Esophagus squamous epithelium (tissue), 5 donors: Measurements from ENCODE around the gene MEGF6. TPM values are rescaled to one million over a fixed set of nuclear protein-coding genes. Genes with fewer than 3 reads are reported as not detected.

Experiments
- DNase-seq: peaks from one replicate; lab custom pipeline; 2025; lab: John Stamatoyannopoulos, UW
- H3K27ac ChIP-seq, 4 donors: fragments of 200-600 bp; sonication (generic); one replicate each; pipeline ENCODE4 v1.5.1; 2016 to 2019; ENCODE audit warnings: mild to moderate bottlenecking in 1 of 4
- H3K27me3 ChIP-seq, 4 donors: fragments of 200-600 bp; sonication (generic); 1 replicate in 3 of 4; 2 replicates in 1 of 4; pipeline versions ENCODE4 v1.5.1 to v1.6.0; 2017 to 2021; ENCODE audit warnings: antibody characterized with exemption in 1 of 4
- H3K36me3 ChIP-seq, 3 donors: fragments of 200-600 bp; sonication (generic); one replicate each; pipeline ENCODE4 v1.5.1; 2016 to 2019
- H3K4me1 ChIP-seq, 3 donors: fragments of 200-600 bp; sonication (generic); one replicate each; pipeline ENCODE4 v1.5.1; 2017 to 2019
- H3K4me3 ChIP-seq, 4 donors: fragments of 200-600 bp; sonication (generic); 1 replicate in 3 of 4; 2 replicates in 1 of 4; pipeline ENCODE4 v1.5.1; 2016 to 2019; ENCODE audit warnings: mild to moderate bottlenecking in 2 of 4, moderate library complexity in 1 of 4
- H3K9me3 ChIP-seq, 3 donors: fragments of 200-600 bp; sonication (generic); one replicate each; pipeline ENCODE4 v1.5.1; 2016 to 2019
- CTCF ChIP-seq, 6 experiments: fragments of 450-650 bp in 4 of 6; fragments of 200-600 bp in 2 of 6; sonication (generic) in 2 of 6; IDR thresholded peaks; one replicate each; pipeline ENCODE4 v1.5.1; 2016 to 2019; ENCODE audit warnings: antibody characterized with exemption in 6 of 6, mild to moderate bottlenecking in 4 of 6, moderate library complexity in 4 of 6
- POLR2A ChIP-seq, 4 donors: fragments of 450-650 bp; IDR thresholded peaks; one replicate each; pipeline ENCODE4 v1.6.1; 2017; ENCODE audit warnings: antibody characterized with exemption in 4 of 4, mild to moderate bottlenecking in 4 of 4, moderate library complexity in 3 of 4
- WGBS, 2 donors: methylation state at CpG; one replicate each; pipeline ENCODE4 v1.1.5; 2018; 5-methylcytosine and 5-hydroxymethylcytosine counted together
- intact Hi-C: fragments of 100-400 bp; cut with DNase I; formaldehyde crosslinking; loops from one replicate; pipeline ENCODE4 v1.15.0; 2022
- total RNA-seq, 4 donors: library from RNA; depleted of rRNA; stranded (reverse); fragments of >200 nt; gene quantifications; one replicate each; pipeline ENCODE4 v1.1.0, GENCODE V29; 2016
- donor health status: DM: yes; HTN: yes; CAD: no.

Gene MEGF6
- total RNA-seq, 4 donors from 2014 or later: 8.8 to 27.1 (median 16.8) TPM

GRCh38 chr1:3473381-3473844, 137.9 kb downstream of the MEGF6 start:
- no peaks in the 10 kb centered on the region for H3K9me3 ChIP-seq
- H3K36me3 ChIP-seq: peaks cover 0 to 22% (median 0%) of the 10 kb centered on the region in 3 donors
- no peak for TF ChIP-seq CTCF (IDR thresholded peaks at IDR 0.05)
- H3K4me1 ChIP-seq: peaks cover 26 to 61% (median 38%) of the 10 kb centered on the region in 3 donors
- DNase-seq: no peak
- peaks cover 0 to 9% (median 0%) of the 10 kb centered on the region in 4 donors for H3K27me3 ChIP-seq
- H3K27ac ChIP-seq: peak overlapping the region in 3 of 4 donors; percentile 16 to 66 (median 64)
- intact Hi-C loops: no loop called here
- WGBS, 2 donors: 31 to 45% methylated on average over 3 to 6 of the region's 20 CpGs
- no peak overlapping the region for H3K4me3 ChIP-seq

- peaks cover 0 to 9% (median 0%) of the 10 kb centered on the region in 4 donors for H3K27me3 ChIP-seq
- no peaks in the 10 kb centered on the region for H3K9me3 ChIP-seq
- no peak overlapping the region for H3K4me3 ChIP-seq
- 55% methylated on average over 14 of the region's 17 CpGs; no CpG with 5 or more reads in 1 of the 2 donors for WGBS, 2 donors
- peaks cover 31 to 66% (median 43%) of the 10 kb centered on the region in 3 donors for H3K4me1 ChIP-seq
- DNase-seq: no peak
- peak overlapping the region in 3 of 4 donors; percentile 64 to 73 (median 66) for H3K27ac ChIP-seq
- intact Hi-C loops: no loop called here
- TF ChIP-seq POLR2A (IDR thresholded peaks at IDR 0.05) (no peak), CTCF (IDR thresholded peaks at IDR 0.05) (no peak)
- H3K36me3 ChIP-seq: peaks cover 0 to 17% (median 0%) of the 10 kb centered on the region in 3 donors
Measured at GRCh38 chr1:3472906-3473305, 138.4 kb downstream of the MEGF6 start.

DNA sequence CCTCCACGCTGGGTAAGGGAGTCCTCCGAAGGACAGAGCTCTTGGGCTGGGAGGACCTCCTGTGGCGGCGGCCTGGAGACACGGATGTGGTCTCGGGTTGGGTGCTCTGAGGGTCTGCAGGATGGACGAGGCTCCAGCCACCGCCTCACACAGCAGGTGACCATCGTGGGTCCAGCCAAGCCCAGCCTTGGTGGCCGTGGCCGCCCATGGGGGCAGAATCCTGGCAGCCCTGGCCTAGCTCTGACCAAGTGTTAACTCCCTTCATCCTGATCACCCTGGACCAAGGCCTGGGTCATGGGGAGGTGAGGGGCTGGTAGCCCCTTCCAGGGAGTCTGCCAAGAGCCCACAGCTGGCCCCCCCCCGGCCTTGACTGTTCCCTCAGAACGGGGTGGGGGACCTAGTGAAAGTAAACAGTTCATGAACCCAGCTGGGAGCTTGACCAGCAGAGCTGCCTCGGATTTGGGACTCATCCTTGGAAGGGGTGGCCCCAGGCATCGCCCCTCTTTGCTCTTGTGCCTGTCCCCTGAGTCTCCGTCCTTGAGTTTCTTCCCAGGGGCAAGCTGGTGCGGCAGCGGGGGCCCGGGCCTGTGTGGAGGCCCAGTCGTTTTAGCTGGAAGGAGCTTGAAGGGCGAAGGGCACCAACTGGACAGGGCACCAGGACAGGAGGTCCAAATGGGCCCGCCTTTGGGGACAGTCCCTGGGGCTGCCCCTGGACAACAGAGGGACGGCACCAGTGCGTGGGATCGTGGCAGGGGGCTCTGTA, 139.0 kb downstream of the MEGF6 start:
- WGBS, 2 donors: 45 to 50% methylated on average over 2 to 5 of the region's 25 CpGs

GRCh38 chr1:3471356-3472087, 139.8 kb downstream of the MEGF6 start:
- peaks cover 42 to 79% (median 57%) of the 10 kb centered on the region in 3 donors for H3K4me1 ChIP-seq
- intact Hi-C loops: no loop called here
- peak overlapping the region; percentile 44 to 73 (median 58) for H3K27ac ChIP-seq
- H3K9me3 ChIP-seq: no peaks in the 10 kb centered on the region
- peaks cover 0 to 4% (median 0%) of the 10 kb centered on the region in 4 donors for H3K27me3 ChIP-seq
- 0% methylated on average over 1 of the region's 25 CpGs; no CpG with 5 or more reads in 1 of the 2 donors for WGBS, 2 donors
- H3K36me3 ChIP-seq: peaks cover 0 to 8% (median 0%) of the 10 kb centered on the region in 3 donors
- TF ChIP-seq POLR2A (IDR thresholded peaks at IDR 0.05): no peak
- TF ChIP-seq CTCF (IDR thresholded peaks at IDR 0.05): peak in 5 of 6 experiments; percentile 42 to 66 (median 43)
- DNase-seq: no peak
- H3K4me3 ChIP-seq: no peak overlapping the region

More for the DNA sequence above, 139.0 kb downstream of the MEGF6 start:
- Histone ChIP-seq H3K4me3 (no peak overlapping the region), H3K27me3 (peaks cover 0 to 9% (median 0%) of the 10 kb centered on the region in 4 donors), H3K36me3 (peaks cover 0 to 13% (median 0%) of the 10 kb centered on the region in 3 donors), H3K4me1 (peaks cover 38 to 72% (median 50%) of the 10 kb centered on the region in 3 donors), H3K27ac (peak overlapping the region; percentile 51 to 73 (median 65)), H3K9me3 (no peaks in the 10 kb centered on the region)
- DNase-seq: no peak
- intact Hi-C loops: no loop called here
- TF ChIP-seq CTCF (IDR thresholded peaks at IDR 0.05) (peak in 1 of 6 experiments; percentile 2), POLR2A (IDR thresholded peaks at IDR 0.05) (no peak)
